ENCODE data around the gene CHGA.

The CHGA gene

DNA sequence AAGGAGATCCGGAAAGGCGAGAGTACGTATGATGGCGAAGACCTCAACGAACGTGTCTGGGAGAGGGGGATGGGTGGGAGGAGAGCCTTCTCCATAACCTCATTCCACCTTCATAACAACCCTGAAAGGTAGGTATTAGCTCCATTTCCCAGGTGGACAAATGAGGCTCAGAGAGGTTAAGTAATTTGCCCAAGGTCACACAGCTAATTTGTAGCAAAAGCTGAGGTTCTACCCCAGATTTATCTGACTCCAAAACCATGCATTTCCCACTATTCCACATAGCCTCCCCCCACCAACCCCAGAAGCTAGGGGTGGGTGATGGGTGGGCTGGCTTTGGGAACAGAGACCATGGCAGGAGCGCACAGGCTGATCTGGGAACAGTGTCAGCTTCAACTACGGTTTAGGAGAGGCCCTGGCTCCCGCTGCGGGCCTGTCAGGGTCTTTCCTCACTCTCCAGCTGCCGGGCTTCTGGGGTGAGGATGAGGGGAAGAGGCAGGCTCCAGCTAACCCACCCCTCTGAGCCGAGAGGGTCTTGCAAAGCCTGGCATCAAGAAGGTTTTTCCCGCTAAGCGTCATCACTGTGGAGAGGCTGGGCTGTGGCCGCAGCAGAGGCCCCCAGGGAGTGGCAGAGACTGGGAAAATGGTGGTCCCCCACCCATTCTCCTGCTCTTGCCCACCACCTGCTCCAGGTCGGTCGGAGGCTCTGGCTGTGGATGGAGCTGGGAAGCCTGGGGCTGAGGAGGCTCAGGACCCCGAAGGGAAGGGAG lies 8.9 kb downstream of the CHGA start:
- no peak for DNase-seq

DNA sequence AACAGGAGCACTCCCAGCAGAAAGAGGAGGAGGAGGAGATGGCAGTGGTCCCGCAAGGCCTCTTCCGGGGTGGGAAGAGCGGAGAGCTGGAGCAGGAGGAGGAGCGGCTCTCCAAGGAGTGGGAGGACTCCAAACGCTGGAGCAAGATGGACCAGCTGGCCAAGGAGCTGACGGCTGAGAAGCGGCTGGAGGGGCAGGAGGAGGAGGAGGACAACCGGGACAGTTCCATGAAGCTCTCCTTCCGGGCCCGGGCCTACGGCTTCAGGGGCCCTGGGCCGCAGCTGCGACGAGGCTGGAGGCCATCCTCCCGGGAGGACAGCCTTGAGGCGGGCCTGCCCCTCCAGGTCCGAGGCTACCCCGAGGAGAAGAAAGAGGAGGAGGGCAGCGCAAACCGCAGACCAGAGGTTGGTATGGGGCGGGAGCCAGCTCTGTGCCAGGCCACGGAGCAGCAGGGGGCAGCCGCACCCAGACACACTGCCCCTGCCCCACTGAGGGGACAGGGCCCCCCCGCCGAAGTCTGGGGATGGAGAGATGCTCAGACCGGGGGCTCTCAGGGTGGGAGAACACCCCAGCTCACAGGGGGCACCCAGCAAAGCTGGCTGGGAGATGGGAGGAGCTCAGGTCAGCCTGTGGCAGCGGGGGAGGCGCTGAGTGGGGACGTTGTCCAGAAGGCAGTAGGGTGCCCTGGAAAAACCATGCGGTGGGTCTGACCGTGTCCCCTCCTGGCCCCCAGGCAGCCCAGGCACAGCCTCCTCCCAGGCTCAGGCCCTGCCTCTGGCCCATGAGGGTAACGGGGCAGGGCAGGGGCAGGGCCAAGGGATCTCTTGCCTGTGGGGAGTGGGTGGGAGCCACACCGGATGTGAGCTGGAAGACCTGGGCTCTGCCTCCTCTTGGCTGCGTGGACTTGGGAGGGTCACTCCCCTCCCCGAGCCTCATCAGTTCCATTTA lies 9.8 kb downstream of the CHGA start:
- no peak for DNase-seq

DNA sequence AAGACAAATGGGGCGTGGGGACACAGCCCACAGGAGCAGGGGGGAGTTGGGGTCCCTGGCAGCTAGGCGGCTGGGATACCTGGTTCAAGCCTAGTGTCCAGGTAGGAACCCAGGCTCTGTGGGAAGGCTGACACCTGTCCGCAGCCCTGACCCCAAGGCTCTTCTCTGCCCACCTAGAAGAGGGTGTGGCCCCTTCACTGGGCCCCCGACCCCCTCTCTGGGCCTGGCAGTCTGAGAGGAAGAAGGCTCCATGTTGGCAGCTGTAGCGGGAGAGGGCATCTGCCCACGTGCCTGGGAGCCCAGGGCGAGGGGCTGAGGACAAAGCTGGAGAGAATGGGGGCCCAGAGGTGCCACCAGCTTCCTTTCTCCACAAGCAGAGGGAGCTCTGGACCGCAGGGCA lies 10.5 kb downstream of the CHGA start:
- no peak for DNase-seq

DNA sequence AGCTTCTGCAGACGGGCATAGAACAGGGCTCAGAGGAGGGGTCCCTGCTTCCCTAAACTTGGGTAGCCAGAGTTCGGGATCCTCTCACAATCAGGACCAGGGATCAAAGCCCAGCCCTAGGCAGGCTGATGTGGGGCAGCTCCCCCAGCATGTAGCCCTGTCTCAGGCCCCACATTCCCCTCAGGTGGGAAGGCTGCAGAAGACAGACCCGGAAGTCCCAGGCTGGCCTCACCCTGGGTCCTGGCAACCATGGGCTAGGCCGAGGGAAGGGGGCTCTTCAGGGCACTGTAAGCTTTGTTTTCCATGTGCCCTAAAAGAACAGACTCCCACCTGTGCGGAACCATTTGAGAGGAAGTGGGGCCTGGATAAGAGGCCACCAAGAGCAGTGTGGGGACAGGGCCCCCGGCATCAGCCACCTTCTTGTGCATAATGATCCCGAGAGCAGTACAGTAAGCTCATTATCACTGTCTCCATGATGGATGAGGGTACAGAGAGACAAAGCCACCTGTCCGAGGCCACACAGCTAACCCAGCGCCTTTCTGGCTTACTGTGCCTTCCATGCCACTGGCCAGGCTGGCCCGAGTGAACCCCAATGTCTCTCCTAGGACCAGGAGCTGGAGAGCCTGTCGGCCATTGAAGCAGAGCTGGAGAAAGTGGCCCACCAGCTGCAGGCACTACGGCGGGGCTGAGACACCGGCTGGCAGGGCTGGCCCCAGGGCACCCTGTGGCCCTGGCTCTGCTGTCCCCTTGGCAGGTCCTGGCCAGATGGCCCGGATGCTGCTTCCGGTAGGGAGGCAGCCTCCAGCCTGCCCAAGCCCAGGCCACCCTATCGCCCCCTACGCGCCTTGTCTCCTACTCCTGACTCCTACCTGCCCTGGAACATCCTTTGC lies 11.5 kb downstream of the CHGA start:
- DNase-seq = no peak

DNA sequence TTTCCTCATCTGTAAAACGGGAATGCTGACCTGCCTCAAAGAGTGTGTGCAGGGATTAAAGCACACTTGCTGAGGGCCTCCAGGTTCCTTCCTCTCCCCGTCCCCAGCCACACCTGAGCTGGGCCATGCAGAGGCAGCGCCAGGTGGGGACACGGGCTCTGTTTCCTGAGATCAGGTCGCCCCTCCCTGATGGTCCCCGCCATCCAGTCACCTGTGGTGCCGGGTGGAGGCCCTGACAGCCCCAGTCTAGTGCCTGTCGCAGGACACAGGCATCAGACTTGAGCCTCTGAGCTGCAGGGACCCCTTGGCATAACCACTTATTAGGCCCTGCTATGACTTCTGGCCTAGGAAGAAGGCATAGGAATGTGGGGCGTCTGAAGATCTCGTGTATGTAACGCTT lies 12.5 kb downstream of the CHGA start:
- DNase-seq = no peak

DNA sequence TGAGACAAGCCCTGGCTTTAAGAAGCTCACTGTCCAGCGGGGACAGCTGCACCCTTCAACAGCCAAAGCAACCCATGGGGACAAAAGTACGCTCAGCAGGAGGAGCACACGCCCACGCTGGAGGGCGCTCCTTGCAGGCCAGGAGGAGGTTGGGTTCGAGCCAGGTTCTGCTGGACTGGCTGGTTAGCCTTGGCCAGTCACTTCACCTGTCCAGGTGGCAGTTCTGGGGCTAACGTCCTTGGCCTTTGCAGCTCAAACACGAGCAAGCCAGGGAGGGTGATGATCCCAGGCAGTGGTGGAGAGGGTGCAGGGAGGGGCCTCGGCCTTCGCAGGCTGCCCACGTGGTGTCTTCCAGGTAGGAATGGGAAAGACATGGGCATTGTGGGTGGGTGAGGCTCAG lies 13.1 kb downstream of the CHGA start:
- DNase-seq = no peak

DNA sequence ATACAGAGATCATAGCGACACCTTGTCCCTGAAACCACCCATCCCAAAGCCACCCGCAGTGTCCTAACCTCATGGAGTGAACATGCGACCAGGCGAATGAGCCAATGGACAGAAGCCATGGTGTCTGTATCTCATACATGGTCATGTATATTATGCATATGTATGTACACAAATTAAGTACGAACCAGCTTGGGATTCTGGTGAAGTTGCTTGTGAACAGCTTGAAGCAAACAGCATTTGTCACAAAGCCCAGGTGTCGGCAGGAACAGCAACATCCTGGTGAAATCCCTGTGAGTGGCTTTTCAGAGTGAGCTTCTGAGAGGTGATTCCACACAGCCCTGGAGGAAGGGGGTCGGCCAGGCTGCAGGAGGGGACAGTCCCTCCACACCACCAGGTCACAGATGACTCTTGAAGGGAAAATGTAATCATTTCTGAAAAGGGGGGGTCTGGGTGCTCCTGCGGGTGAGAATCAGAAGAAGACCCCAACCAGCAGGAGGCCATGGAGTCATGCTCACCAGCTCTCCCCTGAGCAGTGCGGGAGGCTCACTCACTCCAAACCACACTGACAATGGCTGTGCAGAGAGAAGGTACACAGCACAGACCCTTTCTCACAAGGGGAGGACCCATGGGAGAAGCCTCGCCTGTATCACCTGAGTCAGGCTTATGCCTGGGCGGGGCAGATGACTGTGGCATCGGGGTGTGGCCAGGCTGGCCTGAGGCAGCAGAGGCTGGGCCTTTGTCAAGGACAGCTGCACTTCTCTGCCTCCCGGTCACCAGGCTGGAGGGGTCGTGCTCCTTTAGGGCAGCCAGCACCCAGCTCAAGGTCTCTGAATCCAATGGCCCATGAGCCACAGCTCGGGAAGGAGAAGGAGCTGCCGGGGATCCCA lies 14.3 kb downstream of the CHGA start:
- no peak for DNase-seq

DNA sequence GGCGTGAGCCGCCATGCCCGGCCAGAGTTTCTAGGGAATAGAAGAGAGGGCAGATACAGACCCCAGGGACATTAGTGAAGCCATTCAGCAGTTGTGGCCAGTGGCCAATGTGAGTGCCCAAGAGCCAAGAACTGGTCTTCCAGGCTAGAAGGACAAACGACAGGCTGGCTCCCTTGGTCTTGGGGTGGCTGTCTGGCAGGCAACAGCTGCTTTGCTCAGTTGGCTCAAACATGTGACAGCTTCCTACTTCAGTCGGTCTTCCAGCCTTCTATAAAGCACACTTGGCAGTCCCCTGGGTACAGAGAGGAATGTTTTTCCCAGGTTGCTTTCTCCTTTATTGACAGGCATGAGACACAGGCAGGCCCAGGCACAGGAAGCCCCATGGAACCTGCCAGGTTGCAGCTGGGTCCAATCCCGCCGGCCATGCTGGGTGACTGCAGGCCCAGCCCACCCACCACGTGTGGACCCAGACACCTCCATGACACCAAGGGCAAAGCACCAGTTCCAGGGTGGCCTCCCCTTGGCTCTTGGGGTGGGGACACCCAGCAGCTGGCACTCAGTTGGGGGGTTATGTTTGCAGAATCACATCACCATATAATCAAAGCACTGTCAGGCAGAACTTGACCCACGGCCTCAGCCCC lies 15.4 kb downstream of the CHGA start:
- DNase-seq = no peak

DNA sequence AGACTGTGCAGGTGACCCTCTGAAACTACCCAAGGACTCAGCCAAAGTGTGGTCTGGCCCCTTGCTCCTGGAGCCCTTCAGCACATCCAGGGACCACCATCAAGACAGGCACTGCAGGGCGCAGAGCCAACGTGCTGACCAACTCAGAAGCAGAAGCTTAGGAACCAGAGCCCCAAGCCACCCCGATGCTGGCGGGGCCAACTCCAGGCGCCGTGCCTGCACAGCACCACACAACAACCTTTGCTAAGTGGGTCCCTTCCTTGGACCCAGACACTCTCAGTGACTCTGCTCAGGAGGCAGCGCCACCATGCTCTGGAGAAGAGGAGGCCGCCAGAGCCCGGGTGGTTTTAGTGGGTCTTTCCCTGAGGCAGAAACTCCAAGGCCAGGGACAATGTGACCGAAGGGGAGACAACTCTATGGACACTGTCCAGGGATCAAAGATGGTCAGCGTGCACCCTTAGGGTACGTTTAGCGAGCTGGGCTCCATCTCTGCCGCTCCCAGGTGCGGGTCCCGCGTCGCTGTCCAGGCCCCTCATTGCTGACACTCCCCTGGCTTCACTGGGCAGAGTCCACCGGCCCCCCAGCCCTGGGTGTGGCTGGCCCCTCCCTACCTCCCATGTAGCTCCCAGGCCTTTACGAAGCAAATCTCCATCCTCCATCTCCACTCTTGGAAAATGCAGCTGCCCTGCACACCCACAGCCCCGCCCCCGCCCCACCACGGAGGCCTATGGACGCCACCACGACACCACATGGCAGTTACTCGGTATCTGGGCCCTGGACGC lies 16.1 kb downstream of the CHGA start:
- DNase-seq = no peak

DNA sequence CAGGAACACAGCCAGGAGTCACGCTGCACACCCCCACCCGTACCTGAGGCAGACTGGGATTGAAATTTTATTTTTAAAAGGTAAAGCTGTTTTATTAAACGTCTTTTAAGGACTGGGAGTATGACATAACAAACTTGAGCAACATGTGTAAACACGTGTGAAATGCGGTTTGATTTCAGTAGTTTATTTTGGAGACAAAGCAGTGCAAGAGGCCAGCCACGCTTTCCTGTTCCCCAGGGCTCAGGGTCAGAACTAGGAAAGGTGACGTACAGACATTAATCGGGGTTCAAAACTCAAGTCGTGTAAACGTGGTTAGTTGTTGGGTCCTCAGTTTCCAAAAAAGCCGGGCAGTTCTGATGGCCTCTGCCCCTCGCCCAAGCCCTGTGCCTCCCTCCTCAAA lies 16.7 kb downstream of the CHGA start:
- no peak for DNase-seq

DNA sequence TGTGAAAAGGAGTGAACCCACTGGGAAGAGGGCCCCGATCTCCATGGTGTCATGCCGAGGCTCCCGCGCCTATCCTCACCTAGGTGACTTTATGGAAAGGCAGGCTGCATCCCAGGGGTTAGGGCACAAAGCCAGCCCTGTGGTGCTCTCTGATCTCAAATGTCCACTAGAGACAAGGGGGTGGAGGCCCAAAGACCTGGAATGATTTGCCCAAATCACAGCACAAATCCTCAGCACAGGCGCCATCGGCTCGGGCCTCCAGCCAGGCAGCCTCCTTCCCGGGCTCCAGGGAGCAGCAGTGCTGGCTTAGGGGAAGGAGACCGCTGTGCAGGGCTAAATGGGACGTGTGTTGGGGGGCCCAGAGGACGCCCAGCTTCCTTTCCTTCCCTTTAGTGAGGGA lies 17.6 kb downstream of the CHGA start:
- DNase-seq = no peak

DNA sequence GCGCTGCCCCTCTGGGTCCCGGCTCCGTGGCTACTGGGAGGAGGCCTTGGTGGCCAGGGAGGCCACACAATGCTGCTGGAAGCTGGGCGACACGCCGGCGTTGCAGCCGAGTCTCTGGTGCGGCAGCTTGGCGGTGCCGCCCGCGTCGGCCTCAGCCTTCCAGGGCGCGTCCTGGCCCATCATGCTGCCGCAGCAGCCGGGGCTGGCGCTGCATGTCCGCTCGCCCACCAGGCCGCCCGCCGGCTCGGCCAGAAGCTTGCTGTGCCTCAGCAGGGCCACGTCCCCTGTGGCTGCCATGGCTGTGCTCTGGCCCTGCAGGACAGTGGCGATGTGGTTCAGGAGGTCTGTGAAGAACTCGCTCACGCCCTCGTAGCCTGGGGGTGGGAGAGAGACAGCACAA lies 18.6 kb downstream of the CHGA start:
- DNase-seq = no peak

DNA sequence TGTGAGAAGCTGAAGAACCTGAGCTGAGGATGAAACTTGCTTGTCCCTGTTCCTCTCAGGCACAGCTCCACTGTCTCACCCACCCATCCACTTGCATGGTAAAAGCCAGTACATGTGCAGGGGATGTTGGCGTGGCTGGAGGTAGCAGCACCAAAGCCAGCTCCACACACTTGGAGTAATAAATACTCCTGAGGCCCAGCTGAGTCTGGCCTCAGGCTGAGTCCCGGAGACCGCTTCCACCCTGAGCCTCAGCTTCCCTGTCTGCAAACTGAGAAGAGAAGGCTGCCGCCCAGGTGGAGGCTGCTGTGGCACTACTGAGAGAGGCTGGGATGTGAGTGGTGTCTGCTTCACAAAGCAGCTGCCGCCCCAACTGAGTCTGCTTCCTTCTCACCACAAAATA lies 19.2 kb downstream of the CHGA start:
- DNase-seq = no peak

DNA sequence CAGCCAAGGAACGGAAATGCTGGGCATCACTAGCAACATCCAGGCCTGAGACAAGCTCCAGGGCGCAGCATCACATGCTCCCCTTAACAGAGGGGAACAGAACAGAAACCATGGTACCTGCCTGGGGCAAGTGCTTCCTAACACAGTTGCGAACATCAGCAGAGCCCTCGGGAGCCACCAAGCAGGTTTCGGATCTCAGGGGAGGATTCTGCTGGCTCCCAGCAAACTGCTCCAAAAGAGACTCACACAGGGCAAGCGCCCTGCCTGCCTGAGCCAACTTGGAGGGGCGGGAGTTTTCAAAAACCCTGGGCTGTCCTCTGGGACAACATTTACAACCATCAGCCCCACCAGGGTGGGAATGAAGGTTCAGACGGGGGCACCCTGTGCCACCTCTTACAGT lies 19.6 kb downstream of the CHGA start:
- DNase-seq = no peak

DNA sequence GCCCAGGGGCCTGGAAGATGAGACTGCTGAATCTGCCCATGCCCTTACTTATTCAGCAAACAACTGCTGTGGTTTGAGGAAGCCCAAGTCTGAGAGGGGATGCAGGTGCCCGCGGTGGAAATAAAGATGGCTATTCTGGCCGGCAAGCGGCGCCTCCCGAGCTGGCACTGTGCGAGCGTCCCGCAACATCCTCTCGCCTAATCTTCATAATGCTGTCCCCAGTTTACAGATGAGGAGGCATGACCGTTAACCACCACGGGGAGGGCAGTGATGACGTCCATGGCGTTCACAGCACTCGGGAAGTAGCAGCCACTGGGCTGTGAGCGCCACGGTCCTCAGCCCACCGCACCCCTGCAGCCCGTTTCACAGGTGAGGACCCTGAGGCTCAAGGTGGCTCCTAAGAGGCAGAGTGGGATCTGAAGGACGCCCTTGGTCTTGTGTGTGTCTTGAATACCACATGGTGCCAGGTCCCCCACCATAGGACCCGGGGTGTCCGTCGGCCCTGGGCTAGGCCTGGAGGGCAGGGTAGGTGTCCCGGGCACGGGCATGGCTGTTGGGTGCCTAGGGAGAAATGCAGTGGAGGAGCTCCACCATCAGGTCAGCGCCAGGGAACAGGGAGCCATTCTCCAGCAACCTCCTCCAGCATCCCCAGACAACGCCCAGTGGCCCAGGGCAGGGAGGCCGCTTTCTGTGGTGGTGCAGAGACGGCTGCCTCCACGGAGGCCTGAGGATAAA lies 20.2 kb downstream of the CHGA start:
- DNase-seq = no peak

DNA sequence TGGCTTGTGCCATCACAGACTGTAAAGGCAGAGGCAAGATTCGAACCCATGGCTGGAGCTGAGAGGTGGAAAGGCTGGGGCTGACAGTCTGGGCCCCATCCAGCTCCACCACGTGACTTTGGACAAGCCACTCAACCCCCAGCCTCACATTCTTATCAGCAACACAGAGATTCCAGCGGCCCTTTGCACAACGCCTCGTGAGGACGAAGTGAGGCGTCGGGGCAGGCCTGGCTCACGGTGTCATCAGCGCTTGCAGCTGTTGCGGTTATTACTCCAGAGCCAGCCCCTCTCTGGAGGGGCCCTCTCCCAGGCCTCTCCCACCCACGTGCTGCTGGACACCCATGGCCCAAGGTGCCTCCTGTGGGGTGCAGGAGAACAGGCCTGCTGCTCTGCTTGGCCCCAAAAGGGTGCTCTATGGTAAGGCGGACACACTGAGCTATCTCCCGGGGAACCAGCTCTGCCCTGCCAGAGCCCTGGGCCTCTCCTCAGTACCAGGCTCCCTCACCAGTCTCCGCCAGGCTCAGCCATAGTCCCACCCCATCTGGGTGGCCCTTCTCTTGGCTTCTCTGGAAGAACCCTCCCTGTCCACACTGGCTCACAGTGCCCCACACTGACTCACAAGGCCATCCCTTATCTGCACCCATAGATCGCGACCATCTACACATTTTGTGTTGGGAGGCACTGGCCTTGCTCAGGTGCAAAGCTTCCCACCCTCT lies 21.1 kb downstream of the CHGA start:
- no peak for DNase-seq

DNA sequence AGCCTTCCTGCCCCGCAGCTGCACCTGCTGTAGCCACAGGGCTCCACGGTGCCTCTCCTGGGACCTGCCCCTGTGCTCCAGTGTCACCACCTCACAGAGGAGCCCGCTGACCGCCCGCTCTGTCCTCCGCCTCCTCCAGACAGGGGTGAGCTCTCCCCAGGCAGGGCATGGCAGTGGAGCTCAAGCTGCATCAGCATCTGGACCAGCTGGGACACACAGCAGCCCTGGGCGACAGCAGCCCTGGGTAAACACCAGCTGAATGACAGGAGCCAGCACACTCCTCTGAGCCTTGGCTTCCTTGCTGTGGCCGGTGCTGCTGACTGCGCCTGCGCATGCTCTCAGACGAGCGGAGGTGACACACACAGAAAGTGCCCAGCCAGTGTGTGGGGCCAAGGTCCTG lies 22.0 kb downstream of the CHGA start:
- no peak for DNase-seq

DNA sequence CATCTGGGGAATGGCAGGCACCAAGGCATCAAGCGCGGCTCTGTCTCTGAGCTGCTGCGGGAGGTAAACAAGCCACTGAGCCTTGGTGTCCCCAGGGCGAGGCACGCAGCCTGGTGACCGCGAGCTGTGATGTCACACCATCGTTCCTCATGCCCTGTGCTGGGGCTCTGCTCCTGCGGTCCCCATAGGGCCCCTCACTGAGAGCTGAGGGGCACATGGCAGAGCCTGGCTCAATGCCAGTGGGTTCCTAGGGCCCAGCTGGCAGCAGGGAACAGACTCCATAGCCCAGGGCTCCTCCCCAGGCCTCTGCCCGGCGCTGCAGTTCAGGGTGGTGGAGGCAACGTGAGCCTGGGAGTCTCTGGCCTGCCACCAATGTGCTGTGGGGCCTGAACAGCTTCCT lies 22.6 kb downstream of the CHGA start:
- DNase-seq = no peak

All from right forelimb (tissue), 1 donor.